ENCODE measurements around the gene NUDT1. TPM values are rescaled to one million over a fixed set of nuclear protein-coding genes. Genes with fewer than 3 reads are reported as not detected.

Gene NUDT1
- total RNA-seq, 1 experiment from 2014 or later = 47.4 TPM

GRCh38 chr7:2219136-2219535 lies 22.9 kb upstream of the NUDT1 start:
- intact Hi-C loops (cut with micrococcal nuclease) = no loop called here
- no peak overlapping the region for H3K27ac ChIP-seq (ENCODE audit: low read depth, low read length)
- ChIA-PET CTCF (no interaction called here), RAD21 (ENCODE audit: low non-redundant PET in 1 of 2, low total read pairs in 2 of 2, uncharacterized antibody in 2 of 2, unreplicated experiment in 2 of 2) (no interaction called here), POLR2A (no interaction called here)
- no peak overlapping the region for H3K4me3 ChIP-seq (replicated peaks in 1 of 2; ENCODE audit: low read depth in 1 of 2, low read length in 2 of 2)
- ATAC-seq (no peak), DNase-seq (ENCODE audit: low read depth, low spot score) (no peak)
- no peak overlapping the region for H3K4me2 ChIP-seq (ENCODE audit: low read length)
- H3K9me3 ChIP-seq (ENCODE audit: control insufficient read depth in 1 of 2, insufficient read depth in 1 of 2, low read depth in 1 of 2, low read length in 2 of 2) = no peaks in the 10 kb centered on the region
- H2AFZ ChIP-seq (ENCODE audit: low read depth, low read length, poor library complexity, severe bottlenecking) = no peak overlapping the region
- no peaks in the 10 kb centered on the region for H3K27me3 ChIP-seq (ENCODE audit: insufficient read depth, low read length)
- no peaks in the 10 kb centered on the region for H4K20me1 ChIP-seq (ENCODE audit: insufficient read depth)
- peaks cover 13 to 15% of the 10 kb centered on the region in 2 experiments; a peak in 3 of 4 replicates for H3K36me3 ChIP-seq (ENCODE audit: control insufficient read depth in 1 of 2, insufficient read depth in 2 of 2, low read length in 2 of 2)
- no TSS peak for BruUV-seq (replicated peaks)
- H3K9ac ChIP-seq (ENCODE audit: low read length) = no peak overlapping the region
- H3K79me2 ChIP-seq (ENCODE audit: insufficient read depth, low read length) = peaks cover 4% of the 10 kb centered on the region; the same call in 1 of the 2 replicates
- TF ChIP-seq CBX3 (IDR thresholded peaks at IDR 0.05; ENCODE audit: low read depth) (no peak), POLR2AphosphoS5 (IDR thresholded peaks at IDR 0.05; ENCODE audit: low read depth, low read length) (no peak), FOSL1 (IDR thresholded peaks at IDR 0.05; ENCODE audit: low read depth) (no peak), YY1 (IDR thresholded peaks at IDR 0.05; ENCODE audit: extremely low read depth, insufficient replicate concordance, low read depth, low read length) (no peak), SRF (IDR thresholded peaks at IDR 0.05; ENCODE audit: low read depth) (no peak), POLR2A (IDR thresholded peaks at IDR 0.05; ENCODE audit: borderline replicate concordance, extremely low read depth, insufficient read depth, insufficient read length) (no peak), ZFX (IDR thresholded peaks at IDR 0.05) (no peak), TCF7L2 (IDR thresholded peaks at IDR 0.05; ENCODE audit: borderline replicate concordance, extremely low read depth, insufficient read depth, insufficient read length) (no peak), REST (IDR thresholded peaks at IDR 0.05; ENCODE audit: low read depth) (no peak), EZH2phosphoT487 (IDR thresholded peaks at IDR 0.05; ENCODE audit: borderline replicate concordance) (no peak), SIN3A (IDR thresholded peaks at IDR 0.05; ENCODE audit: low read depth) (no peak), ELF1 (IDR thresholded peaks at IDR 0.05; ENCODE audit: borderline replicate concordance, low read depth) (no peak), EGR1 (IDR thresholded peaks at IDR 0.05; ENCODE audit: low read depth) (no peak), ZNF274 (IDR thresholded peaks at IDR 0.05; ENCODE audit: low read depth, low read length) (no peak), ZBTB33 (IDR thresholded peaks at IDR 0.05; ENCODE audit: extremely low read depth, insufficient replicate concordance, low read length) (no peak), RAD21 (IDR thresholded peaks at IDR 0.05; ENCODE audit: low read depth) (no peak)
- TF ChIP-seq, protein P1, sequence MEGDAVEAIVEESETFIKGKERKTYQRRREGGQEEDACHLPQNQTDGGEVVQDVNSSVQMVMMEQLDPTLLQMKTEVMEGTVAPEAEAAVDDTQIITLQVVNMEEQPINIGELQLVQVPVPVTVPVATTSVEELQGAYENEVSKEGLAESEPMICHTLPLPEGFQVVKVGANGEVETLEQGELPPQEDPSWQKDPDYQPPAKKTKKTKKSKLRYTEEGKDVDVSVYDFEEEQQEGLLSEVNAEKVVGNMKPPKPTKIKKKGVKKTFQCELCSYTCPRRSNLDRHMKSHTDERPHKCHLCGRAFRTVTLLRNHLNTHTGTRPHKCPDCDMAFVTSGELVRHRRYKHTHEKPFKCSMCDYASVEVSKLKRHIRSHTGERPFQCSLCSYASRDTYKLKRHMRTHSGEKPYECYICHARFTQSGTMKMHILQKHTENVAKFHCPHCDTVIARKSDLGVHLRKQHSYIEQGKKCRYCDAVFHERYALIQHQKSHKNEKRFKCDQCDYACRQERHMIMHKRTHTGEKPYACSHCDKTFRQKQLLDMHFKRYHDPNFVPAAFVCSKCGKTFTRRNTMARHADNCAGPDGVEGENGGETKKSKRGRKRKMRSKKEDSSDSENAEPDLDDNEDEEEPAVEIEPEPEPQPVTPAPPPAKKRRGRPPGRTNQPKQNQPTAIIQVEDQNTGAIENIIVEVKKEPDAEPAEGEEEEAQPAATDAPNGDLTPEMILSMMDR (IDR thresholded peaks at IDR 0.05 in 2 of 3, conservative IDR thresholded peaks at IDR 0.05 in 1 of 3; ENCODE audit: borderline replicate concordance in 1 of 3, insufficient read depth in 1 of 3, low read depth in 2 of 3, low read length in 2 of 3) = no peak
- H3K9me2 ChIP-seq (ENCODE audit: insufficient read depth) = no peaks in the 10 kb centered on the region
- H3K4me1 ChIP-seq (ENCODE audit: control insufficient read depth in 1 of 2, insufficient read depth in 2 of 2, low read length in 2 of 2) = no peaks in the 10 kb centered on the region
